GM18873 (cell line): ENCODE measurements around the gene AVPR1B.
"Not testable (repeated sequence)": the region's sequence is repeated elsewhere in the genome, so short reads cannot be mapped to it uniquely, and the experiment has no call there.

Source experiments
- ATAC-seq: cut with Tn5 transposase; IDR thresholded peaks from one replicate; pipeline ENCODE4 v1.9.1; 2021; ENCODE audit warnings: mild to moderate bottlenecking, moderate library complexity, moderate number of reproducible peaks; ENCODE audit not compliant: unreplicated experiment, low FRiP score

Gene AVPR1B

GRCh38 chr1:206082831-206083695, 34.1 kb downstream of the AVPR1B start:
- no peak for ATAC-seq

- ATAC-seq: no peak
Measured at GRCh38 chr1:206081856-206082255, 35.3 kb downstream of the AVPR1B start.

- no peak for ATAC-seq
Measured at GRCh38 chr1:206080026-206080820, 37.0 kb downstream of the AVPR1B start.

- no peak for ATAC-seq
Measured at GRCh38 chr1:206079135-206079534, 38.1 kb downstream of the AVPR1B start.

- ATAC-seq: no peak
Measured at GRCh38 chr1:206075786-206076755, 41.1 kb downstream of the AVPR1B start.

- no peak for ATAC-seq
Measured at GRCh38 chr1:206074839-206075238, 42.3 kb downstream of the AVPR1B start.

- no peak for ATAC-seq
Measured at GRCh38 chr1:206070627-206071304, 46.4 kb downstream of the AVPR1B start.

GRCh38 chr1:206068314-206068713, 48.9 kb downstream of the AVPR1B start:
- ATAC-seq: no peak

GRCh38 chr1:206067486-206068227, 49.5 kb downstream of the AVPR1B start:
- ATAC-seq: no peak

- peak; percentile 74 for ATAC-seq
Measured at GRCh38 chr1:206066479-206067171, 50.6 kb downstream of the AVPR1B start.

GRCh38 chr1:206065547-206066145, 51.5 kb downstream of the AVPR1B start:
- ATAC-seq: no peak

- ATAC-seq: not testable (repeated sequence)
Measured at GRCh38 chr1:206064501-206064900, 52.7 kb downstream of the AVPR1B start.

GRCh38 chr1:206064001-206064400, 53.2 kb downstream of the AVPR1B start:
- not testable (repeated sequence) for ATAC-seq

GRCh38 chr1:206062464-206062863, 54.7 kb downstream of the AVPR1B start:
- no peak for ATAC-seq

GRCh38 chr1:206060844-206061243, 56.3 kb downstream of the AVPR1B start:
- no peak for ATAC-seq
